ENCODE results near the gene TAF1. TPM values are rescaled to one million over a fixed set of nuclear protein-coding genes. Genes with fewer than 3 reads are reported as not detected.

Gene TAF1
- total RNA-seq, 1 experiment from 2014 or later = 31.2 TPM

DNA sequence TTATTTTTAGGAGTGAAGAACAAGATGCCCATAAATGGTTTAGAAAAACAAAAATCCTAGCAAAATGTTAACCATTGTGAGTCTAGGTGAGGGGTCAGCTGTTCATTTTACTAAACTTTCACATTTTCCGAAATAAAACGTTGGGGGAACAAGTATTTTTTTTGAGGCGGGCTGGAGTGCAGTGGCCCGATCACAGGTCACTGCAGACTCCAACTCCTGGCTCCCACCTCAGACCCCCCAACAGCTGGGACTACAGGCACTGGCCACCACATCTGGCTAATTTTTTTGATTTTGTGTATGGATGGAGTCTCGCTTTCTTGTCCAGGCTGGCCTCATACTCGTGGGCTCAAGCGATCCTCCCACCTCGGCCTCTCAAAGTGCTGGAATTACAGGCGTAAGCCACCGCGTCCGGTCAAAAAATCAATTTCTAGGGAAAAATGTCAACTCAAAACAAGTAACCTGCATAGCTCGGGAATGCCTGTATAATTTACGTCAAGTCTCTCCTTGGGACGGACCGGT lies 742 bp upstream of the TAF1 start:
- ATAC-seq (no peak), DNase-seq (ENCODE audit: low spot score) (no peak)
- CTCF ChIA-PET = interaction anchor here (1.0 to 1.4 kb wide), 2 partner anchors 82 to 111 kb away, joined by 3 to 8 read pairs; partner anchors contain the start of genes NONO and ZMYM3
- Mint-ChIP-seq H3K27me3 (ENCODE audit: low read depth) (no peaks in the 10 kb centered on the region), H3K36me3 (peaks cover 8% of the 10 kb centered on the region), H3K27ac (peak overlapping the region; percentile 94), H3K4me3 (peak overlapping the region; percentile 80), H3K9me3 (no peaks in the 10 kb centered on the region), H3K4me1 (peaks cover 8% of the 10 kb centered on the region)
- TF ChIP-seq, protein P1, sequence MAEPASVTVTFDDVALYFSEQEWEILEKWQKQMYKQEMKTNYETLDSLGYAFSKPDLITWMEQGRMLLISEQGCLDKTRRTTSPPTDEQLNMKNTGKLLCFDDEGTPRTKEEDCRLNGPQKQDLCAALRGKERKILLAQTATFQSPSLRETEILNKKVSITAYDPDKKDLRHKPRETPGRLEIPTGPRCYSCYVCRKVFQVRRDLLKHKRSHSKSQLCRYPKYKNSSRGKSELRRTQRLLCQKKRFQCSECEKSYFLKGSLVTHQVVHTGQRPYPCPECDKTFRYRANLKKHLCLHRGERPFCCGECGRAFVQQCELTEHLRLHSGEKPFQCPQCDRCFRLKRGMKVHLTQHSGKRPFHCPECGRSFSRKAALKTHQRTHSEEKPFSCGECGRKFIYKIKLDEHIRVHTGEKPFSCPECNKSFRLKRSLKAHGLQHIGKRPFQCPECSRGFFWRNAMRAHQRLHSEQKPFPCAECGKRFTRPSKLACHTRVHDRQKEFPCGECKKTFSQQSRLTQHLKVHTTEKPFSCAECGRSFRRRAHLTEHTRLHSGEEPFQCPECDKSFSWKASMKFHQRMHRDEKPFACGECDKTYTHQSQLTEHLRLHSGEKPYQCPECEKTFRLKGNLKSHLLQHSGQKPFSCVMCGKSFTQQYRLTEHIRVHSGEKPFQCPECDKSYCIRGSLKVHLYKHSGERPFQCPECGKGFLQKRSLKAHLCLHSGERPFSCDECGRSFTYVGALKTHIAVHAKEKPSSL (CRISPR knock-in tag; conservative IDR thresholded peaks at IDR 0.05) = no peak
- TF ChIP-seq ZNF121 (CRISPR knock-in tag; IDR thresholded peaks at IDR 0.05) = peak; percentile 48; the same call in 1 of the 2 replicates
- POLR2A ChIA-PET = interaction anchor here (0.6 to 2.1 kb wide), 11 partner anchors 8 to 312 kb away, joined by 3 to 12 read pairs (median 4); partner anchors contain the start of genes MED12, NONO, OGT and ZMYM3

DNA sequence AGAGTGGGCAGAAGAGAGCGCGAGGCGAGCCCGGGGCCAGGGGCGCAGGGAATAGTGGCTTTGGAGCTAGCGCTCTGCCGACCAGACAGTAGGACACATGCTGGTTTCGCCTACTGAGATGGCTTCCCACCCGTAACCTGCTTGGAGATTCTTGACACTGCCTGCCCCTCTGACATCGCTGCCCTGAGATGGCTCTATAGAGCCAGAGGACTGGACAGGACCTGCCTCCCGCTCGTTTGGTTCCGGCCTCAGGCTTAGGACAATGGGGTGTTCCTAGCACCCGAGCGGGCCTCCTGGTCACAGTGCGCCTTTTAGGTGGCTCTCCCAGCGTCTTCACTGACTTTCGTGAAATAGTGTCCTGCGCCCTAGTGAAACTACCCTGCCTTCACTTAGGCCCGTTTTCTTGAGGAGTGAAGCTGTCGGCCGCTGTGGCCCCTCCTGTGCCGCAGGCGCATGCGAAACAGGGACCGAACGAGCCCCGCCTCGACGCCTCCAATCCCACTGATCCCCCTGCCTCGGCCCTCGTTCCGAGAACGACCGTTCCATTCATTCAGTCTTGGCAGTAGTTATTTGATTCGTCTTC lies 608 bp downstream of the TAF1 start:
- peak overlapping the region; percentile 84 for H3K27ac Mint-ChIP-seq
- POLR2A ChIA-PET = interaction anchor here (0.6 to 2.1 kb wide), 5 partner anchors 10 to 248 kb away, joined by 5 to 12 read pairs (median 8); partner anchors contain the start of genes MED12 and NONO
- TF ChIP-seq HMGA2 (CRISPR knock-in tag; IDR thresholded peaks at IDR 0.05) (no peak), ESRRA (CRISPR knock-in tag; IDR thresholded peaks at IDR 0.05; ENCODE audit: borderline replicate concordance) (no peak), MXD4 (CRISPR knock-in tag; IDR thresholded peaks at IDR 0.05; ENCODE audit: borderline replicate concordance) (no peak), ZNF263 (CRISPR knock-in tag; IDR thresholded peaks at IDR 0.05; ENCODE audit: low read depth) (no peak), ZNF232 (CRISPR knock-in tag; IDR thresholded peaks at IDR 0.05) (no peak), MYBL2 (CRISPR knock-in tag; IDR thresholded peaks at IDR 0.05) (no peak), FOXJ3 (CRISPR knock-in tag; IDR thresholded peaks at IDR 0.05; ENCODE audit: borderline replicate concordance) (no peak), IRF2 (CRISPR knock-in tag; IDR thresholded peaks at IDR 0.05; ENCODE audit: borderline replicate concordance, low read depth) (no peak)
- TF ChIP-seq, protein P2, sequence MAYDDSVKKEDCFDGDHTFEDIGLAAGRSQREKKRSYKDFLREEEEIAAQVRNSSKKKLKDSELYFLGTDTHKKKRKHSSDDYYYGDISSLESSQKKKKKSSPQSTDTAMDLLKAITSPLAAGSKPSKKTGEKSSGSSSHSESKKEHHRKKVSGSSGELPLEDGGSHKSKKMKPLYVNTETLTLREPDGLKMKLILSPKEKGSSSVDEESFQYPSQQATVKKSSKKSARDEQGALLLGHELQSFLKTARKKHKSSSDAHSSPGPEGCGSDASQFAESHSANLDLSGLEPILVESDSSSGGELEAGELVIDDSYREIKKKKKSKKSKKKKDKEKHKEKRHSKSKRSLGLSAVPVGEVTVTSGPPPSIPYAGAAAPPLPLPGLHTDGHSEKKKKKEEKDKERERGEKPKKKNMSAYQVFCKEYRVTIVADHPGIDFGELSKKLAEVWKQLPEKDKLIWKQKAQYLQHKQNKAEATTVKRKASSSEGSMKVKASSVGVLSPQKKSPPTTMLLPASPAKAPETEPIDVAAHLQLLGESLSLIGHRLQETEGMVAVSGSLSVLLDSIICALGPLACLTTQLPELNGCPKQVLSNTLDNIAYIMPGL (CRISPR knock-in tag; IDR thresholded peaks at IDR 0.05) = no peak
- TF ChIP-seq, protein P3, sequence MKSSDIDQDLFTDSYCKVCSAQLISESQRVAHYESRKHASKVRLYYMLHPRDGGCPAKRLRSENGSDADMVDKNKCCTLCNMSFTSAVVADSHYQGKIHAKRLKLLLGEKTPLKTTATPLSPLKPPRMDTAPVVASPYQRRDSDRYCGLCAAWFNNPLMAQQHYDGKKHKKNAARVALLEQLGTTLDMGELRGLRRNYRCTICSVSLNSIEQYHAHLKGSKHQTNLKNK (CRISPR knock-in tag; IDR thresholded peaks at IDR 0.05) = no peak
- ATAC-seq (no peak), DNase-seq (ENCODE audit: low spot score) (peak; percentile 10)
- peak overlapping the region; percentile 80 for H3K4me3 Mint-ChIP-seq
- CTCF ChIA-PET = interaction anchor here (0.6 to 1.4 kb wide), 3 partner anchors 84 to 256 kb away, joined by 3 to 8 read pairs (median 4); partner anchors contain the start of genes NONO and ZMYM3
- H3K9me3 Mint-ChIP-seq = no peaks in the 10 kb centered on the region
- peaks cover 8% of the 10 kb centered on the region for H3K4me1 Mint-ChIP-seq
- peaks cover 20% of the 10 kb centered on the region for H3K36me3 Mint-ChIP-seq
- no peaks in the 10 kb centered on the region for H3K27me3 Mint-ChIP-seq (ENCODE audit: low read depth)

DNA sequence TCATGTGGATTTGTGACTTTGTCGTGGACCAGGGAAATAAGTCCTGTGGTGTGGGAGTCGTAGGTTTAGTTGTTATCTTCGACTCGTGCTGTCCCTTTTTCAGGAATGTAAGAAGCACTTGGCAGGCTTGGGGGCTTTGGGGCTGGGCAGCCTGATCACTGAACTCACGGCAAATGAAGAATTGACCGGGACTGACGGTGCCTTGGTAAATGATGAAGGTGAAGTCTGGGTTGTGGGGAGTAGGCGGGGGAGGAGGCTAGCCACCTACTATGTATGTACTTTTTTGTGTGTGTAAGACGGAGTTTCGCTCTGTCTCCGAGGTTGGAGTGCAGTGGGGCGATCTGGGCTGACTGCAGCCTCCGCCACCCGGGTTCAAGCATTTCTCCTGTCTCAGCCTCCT lies 1.2 kb downstream of the TAF1 start:
- H3K9me3 Mint-ChIP-seq = no peaks in the 10 kb centered on the region
- peak overlapping the region; percentile 80 for H3K4me3 Mint-ChIP-seq
- ChIA-PET POLR2A (no interaction called here), CTCF (no interaction called here)
- ATAC-seq = no peak
- TF ChIP-seq HMGA2 (CRISPR knock-in tag; IDR thresholded peaks at IDR 0.05) (no peak), ZNF423 (CRISPR knock-in tag; IDR thresholded peaks at IDR 0.05) (no peak), RELA (CRISPR knock-in tag; IDR thresholded peaks at IDR 0.05; ENCODE audit: borderline replicate concordance) (no peak), ZNF121 (CRISPR knock-in tag; IDR thresholded peaks at IDR 0.05) (no peak), SOX15 (CRISPR knock-in tag; IDR thresholded peaks at IDR 0.05) (no peak), ZNF219 (CRISPR knock-in tag; IDR thresholded peaks at IDR 0.05; ENCODE audit: borderline replicate concordance) (no peak)
- TF ChIP-seq, protein P4, sequence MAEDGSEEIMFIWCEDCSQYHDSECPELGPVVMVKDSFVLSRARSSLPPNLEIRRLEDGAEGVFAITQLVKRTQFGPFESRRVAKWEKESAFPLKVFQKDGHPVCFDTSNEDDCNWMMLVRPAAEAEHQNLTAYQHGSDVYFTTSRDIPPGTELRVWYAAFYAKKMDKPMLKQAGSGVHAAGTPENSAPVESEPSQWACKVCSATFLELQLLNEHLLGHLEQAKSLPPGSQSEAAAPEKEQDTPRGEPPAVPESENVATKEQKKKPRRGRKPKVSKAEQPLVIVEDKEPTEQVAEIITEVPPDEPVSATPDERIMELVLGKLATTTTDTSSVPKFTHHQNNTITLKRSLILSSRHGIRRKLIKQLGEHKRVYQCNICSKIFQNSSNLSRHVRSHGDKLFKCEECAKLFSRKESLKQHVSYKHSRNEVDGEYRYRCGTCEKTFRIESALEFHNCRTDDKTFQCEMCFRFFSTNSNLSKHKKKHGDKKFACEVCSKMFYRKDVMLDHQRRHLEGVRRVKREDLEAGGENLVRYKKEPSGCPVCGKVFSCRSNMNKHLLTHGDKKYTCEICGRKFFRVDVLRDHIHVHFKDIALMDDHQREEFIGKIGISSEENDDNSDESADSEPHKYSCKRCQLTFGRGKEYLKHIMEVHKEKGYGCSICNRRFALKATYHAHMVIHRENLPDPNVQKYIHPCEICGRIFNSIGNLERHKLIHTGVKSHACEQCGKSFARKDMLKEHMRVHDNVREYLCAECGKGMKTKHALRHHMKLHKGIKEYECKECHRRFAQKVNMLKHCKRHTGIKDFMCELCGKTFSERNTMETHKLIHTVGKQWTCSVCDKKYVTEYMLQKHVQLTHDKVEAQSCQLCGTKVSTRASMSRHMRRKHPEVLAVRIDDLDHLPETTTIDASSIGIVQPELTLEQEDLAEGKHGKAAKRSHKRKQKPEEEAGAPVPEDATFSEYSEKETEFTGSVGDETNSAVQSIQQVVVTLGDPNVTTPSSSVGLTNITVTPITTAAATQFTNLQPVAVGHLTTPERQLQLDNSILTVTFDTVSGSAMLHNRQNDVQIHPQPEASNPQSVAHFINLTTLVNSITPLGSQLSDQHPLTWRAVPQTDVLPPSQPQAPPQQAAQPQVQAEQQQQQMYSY (CRISPR knock-in tag; IDR thresholded peaks at IDR 0.05) = no peak
- TF ChIP-seq, protein P5, sequence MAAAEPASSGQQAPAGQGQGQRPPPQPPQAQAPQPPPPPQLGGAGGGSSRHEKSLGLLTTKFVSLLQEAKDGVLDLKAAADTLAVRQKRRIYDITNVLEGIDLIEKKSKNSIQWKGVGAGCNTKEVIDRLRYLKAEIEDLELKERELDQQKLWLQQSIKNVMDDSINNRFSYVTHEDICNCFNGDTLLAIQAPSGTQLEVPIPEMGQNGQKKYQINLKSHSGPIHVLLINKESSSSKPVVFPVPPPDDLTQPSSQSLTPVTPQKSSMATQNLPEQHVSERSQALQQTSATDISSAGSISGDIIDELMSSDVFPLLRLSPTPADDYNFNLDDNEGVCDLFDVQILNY (CRISPR knock-in tag; IDR thresholded peaks at IDR 0.05) = no peak
- TF ChIP-seq, protein P6, sequence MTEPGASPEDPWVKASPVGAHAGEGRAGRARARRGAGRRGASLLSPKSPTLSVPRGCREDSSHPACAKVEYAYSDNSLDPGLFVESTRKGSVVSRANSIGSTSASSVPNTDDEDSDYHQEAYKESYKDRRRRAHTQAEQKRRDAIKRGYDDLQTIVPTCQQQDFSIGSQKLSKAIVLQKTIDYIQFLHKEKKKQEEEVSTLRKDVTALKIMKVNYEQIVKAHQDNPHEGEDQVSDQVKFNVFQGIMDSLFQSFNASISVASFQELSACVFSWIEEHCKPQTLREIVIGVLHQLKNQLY (CRISPR knock-in tag; IDR thresholded peaks at IDR 0.05) = no peak
- H3K27ac Mint-ChIP-seq = peak overlapping the region; percentile 79
- H3K4me1 Mint-ChIP-seq = peaks cover 8% of the 10 kb centered on the region
- H3K36me3 Mint-ChIP-seq = peaks cover 22% of the 10 kb centered on the region
- H3K27me3 Mint-ChIP-seq (ENCODE audit: low read depth) = no peaks in the 10 kb centered on the region
- no peak for DNase-seq (ENCODE audit: low spot score)

Measured in WTC11 (cell line).